GM11168 (cell line): Measurements from ENCODE around the gene LRRC70.
"Not testable (repeated sequence)": the region's sequence is repeated elsewhere in the genome, so short reads cannot be mapped to it uniquely, and the experiment has no call there.

Experiments
- in situ Hi-C: fragments of 300-500 bp; cut with MboI; formaldehyde crosslinking; loops from one replicate; pipeline ENCODE4 v1.12.0; 2022; ENCODE audit warnings: low sequenced_read_pairs; ENCODE audit not compliant: unreplicated experiment

LRRC70 gene

DNA sequence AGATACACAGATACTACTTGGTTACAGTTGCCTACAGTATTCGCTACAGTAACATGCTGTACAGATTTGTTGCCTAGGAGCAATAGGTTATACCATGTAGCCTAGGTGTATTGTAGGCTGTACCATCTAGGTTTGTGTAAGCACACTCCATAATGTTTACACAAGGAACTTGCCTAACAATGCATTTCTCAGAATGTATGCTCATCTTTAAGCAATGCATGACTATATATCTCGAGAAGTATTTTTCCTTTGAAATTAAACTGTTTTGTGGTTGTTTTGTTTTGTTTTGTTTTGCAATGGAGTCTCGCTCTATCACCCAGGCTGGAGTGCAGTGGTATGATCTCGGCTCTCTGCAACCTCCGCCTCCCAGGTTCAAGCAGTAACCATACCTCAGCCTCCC lies 25.3 kb downstream of the LRRC70 start:
- in situ Hi-C loops, result no loop called here

DNA sequence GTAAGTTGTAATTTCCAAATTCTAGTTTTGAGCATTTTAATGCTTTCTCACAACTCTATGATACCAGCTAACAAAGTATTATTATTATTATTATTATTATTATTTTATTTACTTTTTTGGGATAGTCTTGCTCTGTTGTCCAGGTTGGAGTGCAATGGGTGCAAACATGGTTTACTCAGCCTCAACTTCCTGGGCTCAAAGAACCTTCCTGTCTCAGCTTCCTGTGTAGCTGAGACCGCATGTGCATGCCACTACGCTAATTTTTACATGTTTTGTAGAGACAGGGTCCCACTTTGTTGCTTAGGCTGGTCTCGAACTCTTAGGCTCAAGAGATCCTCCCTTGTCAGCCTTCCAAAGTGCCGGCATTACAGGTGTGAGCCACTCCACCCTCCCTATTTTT lies 27.0 kb downstream of the LRRC70 start:
- in situ Hi-C loops, result no loop called here

DNA sequence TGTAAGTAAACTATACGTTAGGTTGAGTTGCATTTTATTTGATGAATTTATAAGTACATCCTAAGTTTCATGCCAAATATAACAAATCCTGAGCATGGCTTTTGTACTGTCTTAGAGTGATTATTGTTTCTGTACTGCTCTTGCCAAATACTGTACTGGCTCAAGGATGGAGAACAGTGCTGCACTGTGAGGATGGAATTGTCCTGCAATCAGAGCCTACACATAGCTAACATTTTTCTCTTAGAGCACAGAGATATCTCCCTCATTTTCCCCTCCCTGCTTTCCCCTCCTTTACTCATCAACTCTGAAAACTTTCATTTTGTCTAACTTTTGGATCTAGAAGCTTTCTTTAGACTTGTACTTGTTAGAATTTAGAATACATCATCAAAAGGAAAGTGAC lies 28.3 kb downstream of the LRRC70 start:
- in situ Hi-C loops, result no loop called here

GRCh38 chr5:62607615-62608014 lies 29.0 kb downstream of the LRRC70 start:
- in situ Hi-C loops, result no loop called here

DNA sequence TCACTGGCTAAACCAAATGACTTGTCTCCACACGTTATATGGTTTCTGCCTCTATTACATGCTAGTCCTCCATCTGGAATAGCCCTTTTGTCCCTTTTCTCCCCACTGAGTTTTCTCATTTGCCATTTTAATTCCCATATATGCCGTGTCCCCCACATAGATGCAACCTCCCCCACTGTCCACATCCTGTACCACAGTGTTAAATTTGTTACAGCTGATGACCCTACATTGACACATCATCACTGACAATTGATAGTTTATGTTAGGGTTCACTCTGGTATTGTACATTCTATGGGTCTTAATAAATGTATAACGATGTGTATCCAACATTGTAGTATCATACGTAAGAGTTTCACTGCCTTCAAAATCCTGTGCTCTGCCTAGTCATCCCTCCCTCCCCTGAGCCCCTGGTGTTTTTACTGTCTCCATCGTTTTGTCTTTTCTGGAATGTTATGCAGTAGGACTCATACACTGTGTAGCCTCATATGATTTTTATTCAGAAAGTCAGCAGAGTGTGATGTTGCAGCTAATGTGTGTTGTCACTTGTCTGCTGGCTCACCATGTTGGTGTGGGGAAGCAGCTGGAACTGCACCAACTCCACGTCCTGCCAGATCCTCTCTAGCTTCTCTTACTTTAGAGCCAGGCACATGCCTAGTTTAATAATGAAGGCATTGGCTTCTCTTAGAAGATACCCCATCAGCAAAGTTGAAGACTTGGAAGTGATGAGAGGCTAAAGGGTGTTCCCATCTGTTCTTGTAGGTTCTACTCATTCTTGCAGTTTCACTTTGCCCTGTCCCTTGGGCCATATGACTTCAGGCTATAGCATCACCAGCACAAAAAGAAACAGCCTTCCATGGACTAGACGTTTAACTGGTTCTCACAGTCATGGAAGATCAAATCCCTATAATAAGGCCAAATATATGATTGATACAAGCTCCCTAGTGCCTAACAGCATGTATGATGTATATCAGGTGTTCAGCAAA lies 30.2 kb downstream of the LRRC70 start:
- in situ Hi-C loops, result no loop called here

- in situ Hi-C loops, result no loop called here
These were observed 35.7 kb downstream of the LRRC70 start for GRCh38 chr5:62614355-62614754.

- in situ Hi-C loops, result no loop called here
These were observed 38.1 kb downstream of the LRRC70 start for GRCh38 chr5:62616615-62617277.

GRCh38 chr5:62617943-62618342 lies 39.3 kb downstream of the LRRC70 start:
- in situ Hi-C loops, result no loop called here

DNA sequence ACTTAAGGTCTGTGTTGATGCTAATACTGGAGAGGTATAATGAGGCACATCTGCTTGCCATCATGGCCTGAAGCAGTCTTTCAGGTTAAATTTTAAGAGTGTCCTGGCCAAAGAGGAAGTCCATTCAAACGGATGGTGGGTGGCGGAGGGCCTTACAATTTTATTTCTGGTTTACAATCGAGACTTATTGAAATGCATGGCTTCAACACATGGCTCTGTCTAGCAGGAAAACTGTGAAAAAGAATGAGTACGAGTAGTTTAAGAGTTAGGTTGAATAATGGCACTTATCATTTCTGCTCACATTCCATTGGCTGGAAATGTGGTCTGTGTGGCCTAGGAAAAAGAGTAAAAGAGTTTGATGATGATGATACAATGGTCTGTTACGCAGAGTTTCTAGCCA lies 42.1 kb downstream of the LRRC70 start:
- in situ Hi-C loops, result no loop called here

- in situ Hi-C loops, result no loop called here
These were observed 42.7 kb downstream of the LRRC70 start for GRCh38 chr5:62621280-62621679.

DNA sequence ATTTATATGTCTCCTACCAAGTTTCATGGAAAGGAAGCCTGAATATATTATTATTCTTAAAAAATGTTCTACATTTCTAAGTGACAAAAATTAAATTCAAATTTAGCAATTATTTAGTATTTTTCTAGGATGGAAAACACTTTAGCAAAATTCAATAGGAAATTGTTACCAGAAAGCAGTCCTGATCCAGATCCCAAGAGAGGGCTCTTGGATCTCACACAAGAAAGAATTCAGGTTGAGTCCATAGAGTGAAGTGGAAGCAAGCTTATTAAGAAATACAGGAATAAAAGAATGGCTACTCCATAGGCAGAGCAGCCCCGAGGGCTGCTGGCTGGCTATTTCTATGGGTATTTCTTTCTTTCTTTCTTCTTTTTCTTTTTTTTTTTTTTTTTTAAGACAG lies 44.7 kb downstream of the LRRC70 start:
- in situ Hi-C loops, result no loop called here

DNA sequence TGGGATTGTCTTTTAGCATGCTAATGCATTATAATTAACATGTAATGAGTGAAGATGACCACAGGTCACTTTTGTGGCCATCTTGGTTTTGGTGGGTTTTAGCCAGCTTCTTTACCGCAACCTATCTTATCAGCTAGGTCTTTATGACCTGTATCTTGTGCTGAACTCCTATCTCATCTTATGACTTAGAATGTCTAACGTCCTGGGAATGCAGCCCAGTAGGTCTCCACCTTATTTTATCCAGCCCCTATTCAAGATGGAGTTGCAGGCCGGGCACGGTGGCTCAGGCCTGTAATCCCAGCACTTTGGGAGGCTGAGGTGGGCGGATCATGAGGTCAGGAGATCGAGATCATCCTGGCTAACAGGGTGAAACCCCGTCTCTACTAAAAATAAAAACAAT lies 45.8 kb downstream of the LRRC70 start:
- in situ Hi-C loops, result not testable (repeated sequence)

DNA sequence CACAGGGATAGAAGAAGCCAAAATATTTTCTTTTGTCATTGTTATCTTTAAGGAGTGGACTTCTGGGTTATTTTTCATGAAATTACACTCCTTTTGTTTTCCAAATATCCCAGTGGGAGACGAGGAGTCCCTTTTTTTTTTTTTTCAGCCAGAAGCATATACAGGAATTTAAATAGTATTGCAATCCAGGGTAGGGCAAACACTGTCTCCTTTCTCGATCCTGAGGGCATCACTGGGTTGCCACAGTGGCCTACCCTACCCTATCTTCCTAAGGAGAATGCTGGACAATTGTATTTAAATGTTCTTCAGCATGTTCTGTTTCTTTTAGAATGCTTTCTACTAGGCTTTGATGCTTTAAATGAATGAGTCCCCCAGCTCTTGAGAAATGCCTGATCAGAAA lies 47.9 kb downstream of the LRRC70 start:
- in situ Hi-C loops, result no loop called here

- in situ Hi-C loops, result no loop called here
These were observed 48.5 kb downstream of the LRRC70 start for GRCh38 chr5:62627121-62627520.

DNA sequence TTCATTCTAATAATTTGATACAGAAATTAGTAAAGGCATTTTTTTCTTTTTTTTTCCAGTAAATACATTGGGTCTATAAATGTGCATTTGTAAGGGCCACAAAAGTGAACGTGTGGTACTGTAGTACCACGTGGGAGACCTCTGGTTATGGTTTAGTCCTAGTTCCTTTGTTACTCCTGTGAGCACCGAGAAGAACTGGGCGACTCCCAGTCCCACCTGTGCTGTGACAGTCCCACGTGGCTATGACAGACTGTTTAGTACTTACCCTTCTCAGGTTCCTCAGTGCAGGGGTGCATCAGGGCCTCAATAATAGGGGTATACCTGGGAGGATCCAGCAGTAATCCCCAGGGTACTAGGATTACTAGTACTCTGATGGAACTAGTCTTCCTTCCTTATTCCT lies 49.3 kb downstream of the LRRC70 start:
- in situ Hi-C loops, result no loop called here
